Inflammatory macrophage treated with lipopolysaccharide for 1 hour (primary cell): ENCODE results near the gene ASB18.

ENCODE experiments used
- DNase-seq, 2 donors: peaks; one replicate each; pipeline ENCODE4 v3.0.0-alpha.2; 2020 to 2022

Gene ASB18

DNA sequence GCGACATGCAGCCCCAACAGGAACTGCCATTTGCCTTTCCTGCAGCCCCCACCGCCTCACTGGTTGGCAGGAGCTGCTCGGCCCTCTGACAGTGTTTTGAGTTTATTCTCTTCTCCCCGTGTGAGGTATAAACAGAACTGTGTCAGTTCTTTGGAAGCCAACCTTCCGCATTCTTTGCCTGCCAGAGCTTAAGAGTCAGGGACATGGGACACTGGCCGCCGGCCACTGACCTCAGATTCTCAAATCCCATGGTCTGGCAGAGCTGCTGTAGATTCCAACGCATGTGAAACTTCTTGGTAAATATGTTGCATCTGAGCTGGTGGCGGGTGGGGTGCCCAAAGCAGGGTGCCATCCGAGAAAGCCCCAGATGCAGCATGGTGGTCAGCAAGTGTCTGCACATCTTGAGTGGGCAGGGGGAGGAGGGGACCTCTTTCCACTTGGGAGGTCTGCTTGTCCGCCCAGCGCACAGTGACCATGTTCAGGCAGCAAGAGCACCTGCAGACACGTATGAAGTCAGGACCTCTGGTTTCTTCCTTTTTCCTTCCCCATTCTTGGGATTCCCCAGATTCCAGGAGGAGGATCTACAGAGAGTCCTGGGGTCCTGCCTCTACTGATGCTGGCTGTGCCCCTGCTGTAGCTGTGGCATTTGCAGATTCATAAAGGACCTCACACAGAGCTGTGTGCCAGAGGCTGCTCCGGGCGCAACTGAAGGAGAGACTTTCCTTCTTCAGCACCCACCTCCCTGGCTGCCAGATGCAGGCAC, 23.8 kb downstream of the ASB18 start:
- no peak for DNase-seq

DNA sequence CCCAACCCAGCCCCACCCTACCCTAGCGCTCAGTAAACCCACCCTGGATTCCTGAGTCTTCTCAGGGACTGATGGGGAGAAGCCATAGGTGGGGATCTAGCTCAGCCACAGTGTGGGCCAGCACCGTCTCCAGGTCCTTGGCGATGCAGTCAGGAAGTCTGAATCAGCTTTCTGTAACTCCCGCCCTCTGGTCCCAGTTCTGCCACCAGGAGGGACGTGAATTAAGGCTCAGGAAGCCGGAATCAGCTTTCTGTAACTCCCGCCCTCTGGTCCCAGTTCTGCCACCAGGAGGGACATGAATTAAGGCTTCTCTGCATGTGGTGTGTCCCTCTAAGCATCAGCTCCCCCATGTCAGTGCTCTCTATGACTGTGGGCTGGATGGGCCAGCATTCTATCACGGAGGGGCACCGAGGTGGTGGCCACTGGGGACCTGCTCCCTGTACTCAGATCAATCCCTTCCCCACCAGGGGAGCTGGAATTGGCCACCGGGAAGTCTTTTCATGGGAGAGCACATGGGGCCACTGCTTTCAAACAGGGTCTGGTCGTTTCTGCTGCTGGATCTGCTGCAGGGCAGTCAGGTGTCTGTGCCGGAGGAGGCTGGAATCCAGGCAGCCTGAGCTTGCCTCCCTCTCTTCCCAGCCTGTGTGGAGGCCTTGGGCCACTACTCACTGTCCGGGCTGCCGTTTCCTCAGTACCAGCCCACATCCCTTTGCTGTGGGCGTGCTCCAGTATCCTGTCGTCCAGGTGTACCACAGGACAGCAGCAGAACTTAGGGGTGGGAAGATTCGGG, 24.7 kb downstream of the ASB18 start:
- no peak for DNase-seq

DNA sequence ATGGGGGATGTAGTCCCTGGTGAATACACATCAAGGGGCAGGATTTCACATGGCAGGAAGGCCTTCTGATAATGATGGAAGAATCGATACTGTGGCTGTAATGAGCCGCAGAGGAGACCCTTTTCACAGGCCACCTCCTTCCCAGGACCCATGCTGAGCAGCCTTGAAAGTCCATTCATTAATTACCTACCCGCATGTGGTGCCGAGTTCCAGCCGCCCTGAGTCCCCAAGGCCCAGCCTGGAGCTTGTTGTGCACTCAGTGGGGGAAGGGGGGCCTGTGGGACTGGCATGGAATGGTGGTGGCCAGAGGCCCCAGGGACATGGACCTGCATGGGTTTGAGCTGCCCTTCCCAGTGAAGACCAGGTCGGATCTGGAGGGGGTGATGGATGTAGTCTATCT, 25.5 kb downstream of the ASB18 start:
- DNase-seq: no peak

DNA sequence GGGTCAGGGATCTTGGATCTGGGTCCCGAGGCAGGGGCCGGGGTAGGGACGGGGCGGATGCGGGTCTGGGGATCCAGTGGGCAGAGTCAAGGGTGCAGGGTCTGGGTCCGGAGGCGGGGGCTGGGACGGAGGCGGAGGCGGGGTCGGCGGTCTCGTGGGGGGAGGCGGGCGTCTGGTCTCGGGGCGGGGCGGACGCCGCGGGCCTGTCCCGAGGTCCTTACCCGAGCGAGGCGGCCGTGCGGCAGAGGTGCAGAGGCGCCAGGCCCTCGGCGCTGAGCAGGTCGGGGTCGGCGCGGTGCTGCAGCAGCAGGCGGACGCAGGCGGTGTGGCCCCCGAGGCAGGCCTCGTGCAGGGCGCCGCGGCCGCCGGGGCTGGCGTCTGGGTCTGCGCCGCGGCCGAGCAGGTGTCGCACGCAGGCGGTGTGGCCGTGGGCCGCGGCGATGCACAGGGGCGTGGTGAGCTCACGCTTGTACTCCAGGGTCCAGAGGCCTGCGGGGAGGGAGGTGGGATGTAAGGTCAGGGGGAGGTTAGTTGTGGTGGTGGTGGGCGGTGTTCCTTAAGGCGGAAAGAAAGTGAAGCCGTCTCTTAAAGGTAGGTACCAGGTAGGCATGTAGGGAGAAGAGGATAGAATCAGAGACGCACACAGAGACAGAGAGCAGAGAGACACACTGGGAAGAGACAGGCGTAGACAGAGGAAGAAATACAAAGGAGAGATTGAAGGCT, 26.6 kb downstream of the ASB18 start:
- DNase-seq: no peak

DNA sequence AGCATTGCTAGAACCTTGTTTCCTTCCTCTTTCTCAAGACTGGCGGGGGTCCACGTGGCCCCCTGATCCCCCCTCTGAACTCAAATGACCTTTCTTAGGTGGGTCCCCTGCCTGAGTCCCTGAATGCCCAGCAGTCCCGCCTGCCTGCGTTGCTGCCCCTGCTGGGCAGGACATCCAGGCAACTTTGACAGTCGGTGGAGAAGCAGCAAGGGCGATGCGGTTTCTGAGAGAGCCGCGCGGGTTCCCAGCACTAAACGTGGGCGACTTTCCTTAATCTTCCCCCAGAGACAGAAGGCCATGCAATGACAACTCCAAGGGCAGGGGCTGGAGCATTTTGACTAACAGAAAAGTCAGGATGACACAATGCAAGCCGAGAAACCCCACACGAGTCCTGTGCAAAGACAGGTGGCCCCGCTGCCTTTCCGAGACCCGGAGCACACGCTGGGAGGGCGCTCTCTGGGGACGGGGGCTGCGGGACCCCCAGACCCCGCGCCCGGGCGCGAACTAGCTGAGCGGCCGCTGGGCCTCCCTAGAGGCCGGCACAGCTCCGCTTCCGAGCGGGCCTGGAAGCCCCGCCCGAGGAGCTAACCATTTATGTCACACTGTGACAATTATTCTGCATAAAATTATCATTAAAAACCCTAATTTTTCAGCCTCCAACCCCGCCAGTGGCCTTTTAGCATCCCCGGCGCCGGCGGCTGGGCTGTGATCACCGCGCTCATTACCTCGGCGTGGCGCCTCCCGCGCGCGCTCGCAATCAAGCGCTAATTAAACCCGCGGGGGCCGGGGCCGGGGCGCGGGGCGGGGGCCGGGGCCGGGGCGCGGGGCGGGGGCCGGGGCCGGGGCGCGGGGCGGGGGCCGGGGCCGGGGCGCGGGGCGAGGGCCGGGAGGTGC, 27.4 kb downstream of the ASB18 start:
- no peak for DNase-seq

DNA sequence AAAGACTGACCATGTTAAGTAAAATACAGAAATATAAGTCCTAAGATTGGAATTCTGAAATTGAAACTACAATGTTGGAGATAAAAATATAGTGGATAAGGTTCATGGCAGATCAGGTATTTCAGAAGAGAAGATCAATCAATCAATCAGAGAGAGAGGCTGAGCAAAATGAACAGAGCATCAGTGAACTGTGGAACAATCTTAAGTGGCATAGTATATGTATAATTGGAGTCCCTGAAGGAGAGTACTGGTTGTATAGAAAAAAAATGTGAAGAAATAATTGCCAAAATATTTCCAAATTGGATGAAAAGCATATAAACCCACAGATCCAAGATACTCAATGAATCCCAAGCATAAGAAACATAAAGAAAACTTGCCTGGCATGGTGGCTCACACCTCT, 35.0 kb downstream of the ASB18 start:
- DNase-seq: no peak

DNA sequence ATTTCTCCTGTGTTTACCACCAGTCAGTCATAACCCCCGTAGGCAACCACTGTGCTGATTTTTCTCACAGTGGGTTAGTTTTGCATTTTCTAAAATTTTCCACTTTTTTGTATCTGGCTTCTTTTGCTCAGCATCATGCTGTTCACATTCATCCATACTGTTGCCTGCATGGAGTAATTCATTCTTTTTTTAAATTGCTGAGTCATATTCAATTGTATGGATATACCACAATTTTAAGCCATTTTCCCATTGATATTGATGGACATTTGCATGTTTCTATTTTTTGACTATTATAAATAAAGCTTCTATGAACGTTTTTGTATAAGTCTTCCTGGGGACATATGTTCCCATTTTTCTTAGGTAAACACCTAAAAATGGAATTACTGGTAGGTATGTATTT, 40.5 kb downstream of the ASB18 start:
- DNase-seq: no peak

DNA sequence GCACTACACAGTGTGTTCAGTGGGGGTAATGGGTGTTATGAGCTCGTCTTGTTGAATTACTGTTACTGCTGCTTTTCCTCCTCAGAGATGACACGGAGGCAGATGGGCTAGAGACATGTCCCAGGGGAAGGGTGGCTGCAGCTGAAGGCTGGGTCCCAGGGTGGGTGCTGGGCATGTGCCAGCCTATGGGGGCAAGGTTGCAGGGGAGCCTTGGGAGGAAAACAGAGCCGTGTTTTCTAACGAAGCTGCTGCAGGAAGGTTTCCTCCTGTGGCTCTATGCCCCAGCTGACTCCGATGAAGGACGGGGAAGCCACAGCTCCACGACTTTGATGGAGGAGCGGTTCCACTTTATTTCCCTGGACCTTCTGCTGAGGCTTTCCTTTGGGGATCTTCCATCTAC, 42.4 kb downstream of the ASB18 start:
- DNase-seq: no peak

DNA sequence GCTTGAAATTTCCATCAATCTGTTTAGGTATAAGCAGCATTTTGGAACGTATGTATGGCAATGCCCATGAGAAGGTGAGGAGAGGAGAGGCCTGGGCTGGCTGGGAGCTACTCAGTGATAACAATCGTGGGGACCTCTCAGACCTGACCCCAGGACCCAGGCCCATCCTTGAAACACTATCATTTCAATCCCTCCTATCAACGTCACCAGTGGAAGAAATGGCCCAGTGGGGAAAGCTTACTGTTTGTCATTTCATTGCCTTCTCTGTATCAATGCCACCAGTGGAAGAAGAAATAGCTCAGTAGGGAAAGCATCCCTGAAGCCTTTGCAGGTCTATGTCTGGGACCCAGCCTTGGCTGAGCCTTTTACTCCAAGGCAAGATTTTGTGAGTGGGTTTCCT, 44.8 kb downstream of the ASB18 start:
- DNase-seq: no peak

DNA sequence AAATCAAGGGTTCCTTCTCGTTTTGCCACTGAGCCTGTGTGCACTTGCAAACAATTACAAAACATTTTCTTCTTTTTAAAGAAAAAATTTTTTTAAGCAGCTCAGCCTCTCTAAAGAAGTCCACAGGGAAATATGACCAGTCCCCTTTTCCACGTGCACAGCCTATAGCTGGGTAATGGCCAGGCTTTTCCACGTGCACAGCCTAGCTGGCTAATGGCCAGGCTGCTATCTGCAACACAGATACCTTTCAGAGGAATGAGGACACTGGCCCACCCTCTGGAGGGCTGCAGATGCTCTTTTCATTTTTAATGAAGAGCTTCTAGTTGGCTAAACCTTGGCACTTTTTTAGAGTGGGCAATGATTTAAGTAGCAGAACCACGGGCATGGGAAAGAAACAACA, 46.3 kb downstream of the ASB18 start:
- no peak for DNase-seq

DNA sequence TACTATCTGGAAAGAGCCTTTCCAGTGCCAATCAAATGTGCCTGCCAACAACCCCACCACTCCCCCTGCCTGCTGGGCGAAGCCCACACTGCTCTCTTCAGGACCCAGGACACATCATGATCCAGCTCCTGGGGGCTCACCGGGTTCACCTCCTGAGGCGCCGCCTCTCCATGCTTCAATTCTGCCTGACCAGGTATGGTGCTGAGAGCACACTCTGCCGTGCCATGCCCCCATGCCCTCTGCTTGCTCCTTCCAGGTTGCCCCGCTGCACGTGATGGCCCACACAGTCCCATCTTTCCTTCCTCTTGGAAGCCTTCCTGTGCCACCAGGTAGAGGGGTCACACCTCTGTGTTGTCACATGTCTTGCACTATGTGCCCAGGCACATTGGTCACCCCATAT, 47.5 kb downstream of the ASB18 start:
- no peak for DNase-seq

DNA sequence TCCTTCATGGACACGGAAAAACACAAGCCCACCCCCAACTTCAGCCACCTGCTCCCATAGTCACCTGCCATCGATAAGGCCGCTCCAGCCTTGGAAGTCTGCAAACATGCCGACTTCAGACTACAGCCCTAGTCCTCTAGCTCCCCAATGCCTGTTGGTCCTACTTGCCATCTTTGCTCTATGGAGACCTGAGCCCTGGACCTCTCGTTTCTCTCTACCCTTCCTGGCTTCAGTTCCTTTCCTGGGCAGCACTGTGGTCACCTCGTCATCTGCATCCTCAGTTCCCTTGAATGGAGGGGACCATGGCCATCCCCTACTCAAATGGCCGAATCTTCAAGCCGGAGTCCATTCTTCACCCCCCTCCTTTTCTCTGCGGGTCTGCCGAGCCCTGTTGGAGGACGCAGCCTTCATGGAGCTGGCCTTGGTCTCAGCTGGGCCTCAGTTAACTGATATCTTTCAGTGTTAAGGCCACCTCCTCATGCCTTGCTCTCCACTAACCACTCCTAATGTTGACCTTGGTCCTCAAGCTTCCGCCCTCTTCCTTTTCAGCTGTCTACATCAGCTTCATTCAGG, 48.4 kb downstream of the ASB18 start:
- DNase-seq: no peak

DNA sequence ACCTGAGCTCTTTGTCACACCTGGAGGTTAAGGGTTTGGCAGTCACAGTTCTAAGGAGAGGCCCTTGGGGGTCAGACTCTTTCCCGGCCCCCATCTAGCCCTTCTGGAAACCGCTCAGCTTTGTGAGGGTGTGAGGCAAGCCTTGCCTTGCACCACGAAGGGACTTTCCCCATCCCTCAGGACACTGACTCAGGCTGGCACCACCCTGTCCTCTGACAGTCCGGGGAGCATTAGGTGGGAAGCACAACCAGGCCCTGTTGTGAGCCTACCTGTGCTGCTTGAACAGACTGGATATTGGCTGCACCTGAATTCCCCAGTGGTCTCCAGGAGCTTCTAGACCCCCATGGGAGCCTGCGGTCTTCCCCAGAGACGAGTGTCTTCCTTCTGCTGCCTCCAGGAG, 49.0 kb downstream of the ASB18 start:
- no peak for DNase-seq

DNA sequence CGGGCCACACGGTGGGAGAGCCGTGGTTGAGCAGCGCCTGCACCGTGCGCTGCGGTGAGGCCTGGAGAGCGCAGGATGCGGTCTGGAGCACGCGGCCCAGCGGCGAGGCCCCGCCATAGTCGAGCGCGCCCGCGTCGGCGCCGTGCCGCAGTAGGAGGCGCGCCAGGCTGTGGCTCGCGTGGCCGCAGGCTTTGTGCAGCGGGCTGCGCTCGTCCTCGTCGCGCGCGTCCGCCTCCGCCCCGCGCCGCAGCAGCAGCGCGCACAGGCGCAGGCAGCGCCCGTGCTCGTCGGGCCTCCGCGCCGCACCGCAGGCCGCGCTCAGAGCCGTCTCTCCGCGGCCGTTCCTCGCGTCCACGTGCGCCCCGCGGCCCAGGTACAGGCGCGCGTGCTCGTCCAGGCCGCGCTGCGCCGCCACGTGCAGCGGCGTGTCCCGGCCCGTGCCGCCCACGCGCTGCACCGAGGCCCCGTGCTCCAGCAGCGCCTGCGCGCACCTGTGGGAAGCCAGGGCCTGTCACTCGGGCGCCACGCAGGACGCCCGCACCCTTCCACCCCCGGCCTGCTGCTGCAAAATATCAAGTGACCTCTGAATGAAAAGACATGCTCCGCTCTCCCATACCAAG, 49.7 kb downstream of the ASB18 start:
- no peak for DNase-seq

DNA sequence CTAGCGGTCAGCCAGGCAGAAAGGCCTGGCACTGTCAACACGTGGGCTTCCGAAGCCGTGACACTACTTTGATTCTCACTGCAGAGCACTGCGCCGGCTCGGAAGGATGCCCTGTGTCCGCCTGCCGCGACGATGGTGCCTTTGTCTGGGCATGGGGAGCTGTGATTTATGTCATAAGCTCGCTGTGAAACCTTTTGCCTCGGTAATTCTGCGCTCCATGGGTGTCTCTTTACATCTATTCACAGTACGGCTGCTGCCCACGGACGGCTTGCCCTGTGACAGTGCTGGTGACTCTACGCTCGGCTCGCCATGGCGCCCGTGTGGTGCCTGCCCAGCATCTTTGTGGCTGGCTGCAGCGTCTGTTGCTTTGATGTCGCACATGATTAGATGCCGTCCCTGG, 52.9 kb downstream of the ASB18 start:
- DNase-seq: no peak

DNA sequence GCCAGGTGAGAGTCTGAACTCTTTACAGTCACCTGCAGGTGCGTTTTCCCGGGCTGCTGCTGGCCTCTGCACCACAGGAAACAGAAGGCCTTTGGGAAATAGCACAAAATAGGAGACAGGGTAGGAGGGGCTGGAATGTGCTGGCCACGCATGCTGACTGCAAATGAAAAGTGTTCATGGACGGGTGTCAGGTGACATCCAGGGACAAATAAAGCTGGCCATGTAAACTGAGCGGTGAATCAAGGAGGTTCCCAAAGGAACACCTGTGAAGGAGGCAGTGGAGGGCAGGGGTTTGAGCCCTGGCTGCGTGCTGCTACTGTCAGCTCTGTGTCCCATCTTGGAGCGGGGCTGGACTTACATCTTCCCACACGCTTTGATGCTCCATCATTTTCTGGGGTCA, 53.7 kb downstream of the ASB18 start:
- no peak for DNase-seq

DNA sequence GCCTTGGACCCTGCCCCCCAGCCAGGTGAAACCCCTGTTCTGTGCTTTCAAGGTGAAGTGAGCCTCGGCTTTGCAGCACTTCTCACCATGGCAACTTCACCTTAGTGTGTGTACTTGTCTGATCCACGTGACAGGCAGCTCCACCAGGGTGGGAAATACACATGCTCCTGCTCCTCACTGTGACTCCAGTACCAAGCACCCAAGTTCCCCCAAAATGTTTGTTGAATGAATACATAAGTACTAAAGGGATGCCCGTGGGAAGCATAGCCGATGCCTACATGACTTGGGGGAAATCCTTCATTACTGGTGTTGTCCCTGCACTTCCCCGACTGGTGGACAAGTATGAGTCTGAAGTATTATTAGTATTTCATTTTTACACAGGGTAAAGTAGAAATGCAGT, 54.2 kb downstream of the ASB18 start:
- no peak for DNase-seq

DNA sequence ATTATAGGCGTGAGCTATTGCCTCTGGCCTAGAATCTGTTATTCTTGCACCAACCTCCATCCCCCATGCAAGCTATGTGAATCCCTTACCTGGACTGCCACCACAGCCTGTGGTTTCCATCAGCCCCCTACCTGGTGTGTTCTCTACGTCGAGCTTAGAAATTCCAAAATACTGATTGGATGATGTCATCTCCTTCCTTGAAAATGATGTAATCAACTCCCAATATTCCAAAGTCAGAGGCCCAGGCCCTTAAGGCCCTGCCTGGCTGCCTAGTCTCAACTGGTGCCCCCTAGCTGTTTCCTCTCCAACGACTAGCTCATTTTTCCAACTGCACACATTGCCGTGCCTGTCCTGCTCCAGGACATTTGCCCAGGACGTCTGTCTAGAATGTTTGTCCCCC, 54.7 kb downstream of the ASB18 start:
- no peak for DNase-seq

DNA sequence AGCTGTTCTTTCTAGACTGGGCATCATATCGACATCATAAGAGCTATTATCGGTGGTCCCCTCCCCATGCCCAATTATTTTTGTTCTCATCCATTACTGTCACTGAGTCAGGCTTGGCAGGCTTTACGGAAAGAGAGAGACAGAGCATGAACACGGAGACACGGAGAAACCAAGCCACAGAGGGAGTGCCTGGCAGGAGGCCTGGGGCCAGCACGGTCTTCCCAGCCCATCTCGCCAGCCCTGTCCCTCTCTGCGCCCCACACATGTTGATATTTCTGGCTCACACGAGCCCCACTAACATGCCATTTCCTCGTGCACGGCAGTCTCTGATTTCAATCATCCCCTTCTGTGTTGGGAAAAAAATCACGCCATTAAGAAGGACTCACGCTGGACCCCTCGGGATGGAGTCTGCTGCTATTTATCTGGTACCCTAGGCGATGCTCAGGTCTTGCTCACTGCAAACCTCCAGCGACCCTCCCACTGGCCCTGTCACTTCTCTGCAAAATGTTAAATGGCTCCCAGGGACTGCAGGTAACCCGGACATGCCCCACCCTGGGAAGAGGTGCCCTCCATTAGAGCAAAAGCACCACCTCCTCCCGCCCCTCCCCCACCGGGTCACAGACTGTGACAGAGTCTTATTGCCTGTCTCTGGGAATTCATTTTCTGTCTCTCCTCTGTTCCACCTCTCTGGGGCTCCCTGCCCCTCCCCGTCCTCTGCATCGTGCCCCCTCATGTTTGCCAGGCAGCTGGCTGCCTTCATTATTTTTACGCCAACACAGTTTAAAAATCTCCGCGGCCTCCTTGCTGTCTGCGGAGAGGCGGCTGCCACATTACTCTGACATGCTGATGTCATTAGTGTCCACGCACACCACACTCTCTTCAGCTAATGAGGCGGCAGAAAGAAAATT, 55.9 kb downstream of the ASB18 start:
- DNase-seq: no peak

DNA sequence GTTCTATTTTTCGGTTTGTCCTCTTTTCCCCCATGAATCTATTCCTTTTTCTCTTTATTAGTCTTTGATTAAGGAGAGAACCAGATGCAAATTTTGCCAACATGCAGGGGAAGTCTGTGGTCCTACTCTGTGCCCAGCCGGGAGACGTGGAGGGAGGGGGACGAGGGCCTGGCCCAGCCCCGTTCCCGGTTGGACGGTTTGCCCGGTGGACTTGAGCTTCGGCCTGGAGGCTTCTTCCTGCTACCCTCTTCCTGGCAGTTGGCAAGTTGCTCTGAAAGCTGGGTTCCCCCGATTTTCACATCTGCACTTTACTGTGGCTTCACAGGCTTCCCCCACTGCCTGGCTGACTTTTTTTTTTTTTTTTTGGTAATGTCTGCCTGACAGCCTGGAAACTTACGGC, 56.7 kb downstream of the ASB18 start:
- DNase-seq: no peak
